Measurements from ENCODE around the gene ADCY5.

ADCY5 gene

GRCh38 chr3:123485551-123485950 lies 36.7 kb upstream of the ADCY5 start:
- DNase-seq (ENCODE audit: low read depth), result no peak
- TF ChIP-seq CTCF (conservative IDR thresholded peaks at IDR 0.05; ENCODE audit: low read depth, low read length), result no peak
- no peak overlapping the region for H3K4me3 ChIP-seq (ENCODE audit: low read length)

- no peak for TF ChIP-seq CTCF (conservative IDR thresholded peaks at IDR 0.05; ENCODE audit: low read depth, low read length)
- DNase-seq (ENCODE audit: low read depth), result no peak
- H3K4me3 ChIP-seq (ENCODE audit: low read length), result no peak overlapping the region
Measured at GRCh38 chr3:123483146-123483545, 34.3 kb upstream of the ADCY5 start.

- TF ChIP-seq CTCF (conservative IDR thresholded peaks at IDR 0.05; ENCODE audit: low read depth, low read length), result no peak
- H3K4me3 ChIP-seq (ENCODE audit: low read length), result no peak overlapping the region
- DNase-seq (ENCODE audit: low read depth), result no peak
Measured at GRCh38 chr3:123481722-123482457, 33.0 kb upstream of the ADCY5 start.

GRCh38 chr3:123481071-123481470 lies 32.2 kb upstream of the ADCY5 start:
- TF ChIP-seq CTCF (conservative IDR thresholded peaks at IDR 0.05; ENCODE audit: low read depth, low read length), result no peak
- H3K4me3 ChIP-seq (ENCODE audit: low read length), result no peak overlapping the region
- no peak for DNase-seq (ENCODE audit: low read depth)

GRCh38 chr3:123480428-123480827 lies 31.5 kb upstream of the ADCY5 start:
- DNase-seq (ENCODE audit: low read depth), result no peak
- H3K4me3 ChIP-seq (ENCODE audit: low read length), result no peak overlapping the region
- TF ChIP-seq CTCF (conservative IDR thresholded peaks at IDR 0.05; ENCODE audit: low read depth, low read length), result no peak

GRCh38 chr3:123479891-123480290 lies 31.0 kb upstream of the ADCY5 start:
- no peak overlapping the region for H3K4me3 ChIP-seq (ENCODE audit: low read length)
- no peak for TF ChIP-seq CTCF (conservative IDR thresholded peaks at IDR 0.05; ENCODE audit: low read depth, low read length)
- no peak for DNase-seq (ENCODE audit: low read depth)

GRCh38 chr3:123478314-123478713 lies 29.4 kb upstream of the ADCY5 start:
- TF ChIP-seq CTCF (conservative IDR thresholded peaks at IDR 0.05; ENCODE audit: low read depth, low read length), result no peak
- H3K4me3 ChIP-seq (ENCODE audit: low read length), result no peak overlapping the region
- DNase-seq (ENCODE audit: low read depth), result no peak
